H1 (cell line): ENCODE results near the gene PRKCA. TPM values are rescaled to one million over a fixed set of nuclear protein-coding genes. Genes with fewer than 3 reads are reported as not detected.

Experiments
- CTCF ChIA-PET: fragments of 300-600 bp; sonication (Branson Sonifier 250); formaldehyde crosslinking; loops from one replicate; lab custom pipeline; 2021; ENCODE audit not compliant: partially characterized antibody; lab: Charles Lee
- POLR2A ChIA-PET: fragments of 300-600 bp; sonication (Branson Sonifier 250); formaldehyde crosslinking; loops from one replicate; lab custom pipeline; 2021; ENCODE audit warnings: inconsistent platforms; ENCODE audit not compliant: partially characterized antibody; lab: Charles Lee
- DNase-seq, 2 experiments: peaks; one replicate each; pipeline versions ENCODE4 v3.0.0 to v3.0.0-alpha.2; 2010 to 2022; ENCODE audit warnings: low spot score in 2 of 2, low read depth in 1 of 2, mixed read lengths in 1 of 2
- FAIRE-seq: peaks from 2 replicates; lab custom pipeline; 2011; peaks lifted over from hg19 to GRCh38; lab: Jason Lieb, UNC
- H2AFZ ChIP-seq: 2 replicates; pipeline ENCODE4 v1.8.1; 2012; ENCODE audit warnings: low read length, inconsistent platforms
- H2AK5ac ChIP-seq: 2 replicates; pipeline ENCODE4 v1.6.1; 2013; ENCODE audit warnings: low read depth, low read length
- H2BK120ac ChIP-seq: replicated peaks from 2 replicates; pipeline ENCODE3; 2013; ENCODE audit warnings: low read depth, low read length, inconsistent platforms
- H2BK12ac ChIP-seq: 2 replicates; pipeline ENCODE4 v1.6.1; 2013; ENCODE audit warnings: low read depth, low read length
- H2BK15ac ChIP-seq: 2 replicates; pipeline ENCODE4 v1.6.1; 2013; ENCODE audit warnings: low read length
- H2BK20ac ChIP-seq: 2 replicates; pipeline ENCODE4 v1.6.1; 2013; ENCODE audit warnings: low read length
- H2BK5ac ChIP-seq: 2 replicates; pipeline ENCODE4 v1.6.1; 2013; ENCODE audit warnings: low read depth, low read length
- H3K14ac ChIP-seq: 2 replicates; pipeline ENCODE4 v1.6.1; 2013; ENCODE audit warnings: inconsistent platforms; ENCODE audit not compliant: insufficient read length
- H3K18ac ChIP-seq: 2 replicates; pipeline ENCODE4 v1.6.1; 2013; ENCODE audit warnings: low read length; ENCODE audit errors: extremely low read depth
- H3K23ac ChIP-seq: 2 replicates; pipeline ENCODE4 v1.6.1; 2013; ENCODE audit warnings: inconsistent platforms; ENCODE audit not compliant: insufficient read length
- H3K23me2 ChIP-seq: 2 replicates; pipeline ENCODE4 v1.6.1; 2013; ENCODE audit warnings: low read depth, low read length
- H3K27ac ChIP-seq: 2 replicates; pipeline ENCODE4 v1.6.1; 2011; ENCODE audit warnings: low read depth, low read length, inconsistent platforms
- H3K27me3 ChIP-seq, 4 experiments: replicated peaks in 1 of 4; 1 replicate in 1 of 4; 2 replicates in 3 of 4; pipeline versions ENCODE4 v1.6.1 to v1.8.1; 2011 to 2013; ENCODE audit warnings: low read length in 3 of 4, mild to moderate bottlenecking in 3 of 4, inconsistent platforms in 2 of 4, mixed read lengths in 2 of 4, moderate library complexity in 1 of 4; ENCODE audit not compliant: control insufficient read depth in 3 of 4, insufficient read depth in 3 of 4; ENCODE audit errors: extremely low read depth in 1 of 4
- H3K36me3 ChIP-seq, 4 experiments: 2 replicates each; pipeline versions ENCODE4 v1.6.1 to v1.8.1; 2011 to 2013; ENCODE audit warnings: mild to moderate bottlenecking in 4 of 4, low read length in 3 of 4, moderate library complexity in 2 of 4, control low read depth in 1 of 4, inconsistent platforms in 1 of 4; ENCODE audit not compliant: insufficient read depth in 4 of 4, control insufficient read depth in 2 of 4
- H3K4ac ChIP-seq: replicated peaks from 2 replicates; pipeline ENCODE3; 2013; ENCODE audit warnings: low read length, low read depth, mixed read lengths, inconsistent platforms; ENCODE audit not compliant: insufficient read length
- H3K4me1 ChIP-seq, 4 experiments: replicated peaks in 1 of 4; 1 replicate in 1 of 4; 2 replicates in 3 of 4; pipeline versions ENCODE4 v1.6.1 to v1.8.1; 2011 to 2013; ENCODE audit warnings: low read length in 3 of 4, inconsistent platforms in 2 of 4, mixed read lengths in 1 of 4; ENCODE audit not compliant: insufficient read depth in 4 of 4, control insufficient read depth in 3 of 4
- H3K4me2 ChIP-seq, 2 experiments: 2 replicates each; pipeline versions ENCODE4 v1.6.1 to v1.8.1; 2011 to 2013; ENCODE audit warnings: low read depth in 2 of 2, low read length in 2 of 2, control low read depth in 1 of 2, inconsistent platforms in 1 of 2, mild to moderate bottlenecking in 1 of 2; ENCODE audit not compliant: insufficient read depth in 1 of 2
- H3K4me3 ChIP-seq, 4 experiments: fragments of 200-600, 300-600 bp in 1 of 4; sonication (generic), shearing (Covaris generic), sonication (Bioruptor Twin) in 1 of 4; 2 replicates each; pipeline versions ENCODE4 v1.5.1 to v1.8.1; 2011 to 2016; ENCODE audit warnings: low read length in 4 of 4, low read depth in 3 of 4, control low read depth in 2 of 4, inconsistent platforms in 2 of 4, mild to moderate bottlenecking in 2 of 4, mixed read lengths in 1 of 4, moderate library complexity in 1 of 4; ENCODE audit not compliant: insufficient read depth in 2 of 4; ENCODE audit errors: extremely low read depth in 1 of 4
- H3K56ac ChIP-seq: replicated peaks from 2 replicates; pipeline ENCODE3; 2013; ENCODE audit warnings: low read depth, mild to moderate bottlenecking, mixed read lengths, low read length, inconsistent platforms; ENCODE audit not compliant: insufficient read length
- H3K79me1 ChIP-seq: 2 replicates; pipeline ENCODE4 v1.6.1; 2013; ENCODE audit warnings: low read depth, low read length, control low read depth
- H3K79me2 ChIP-seq, 2 experiments: 2 replicates each; pipeline versions ENCODE4 v1.6.1 to v1.8.1; 2012 to 2013; ENCODE audit warnings: low read length in 2 of 2, mild to moderate bottlenecking in 2 of 2, inconsistent platforms in 1 of 2; ENCODE audit not compliant: insufficient read depth in 2 of 2, control insufficient read depth in 1 of 2
- H3K9ac ChIP-seq, 4 experiments: replicated peaks in 1 of 4; 1 replicate in 1 of 4; 2 replicates in 3 of 4; pipeline versions ENCODE4 v1.6.1 to v1.8.1; 2011 to 2013; ENCODE audit warnings: low read depth in 3 of 4, low read length in 3 of 4, control low read depth in 2 of 4, mild to moderate bottlenecking in 2 of 4, moderate library complexity in 2 of 4, inconsistent platforms in 1 of 4; ENCODE audit errors: extremely low read depth in 1 of 4
- H3K9me3 ChIP-seq, 2 experiments: 2 replicates each; pipeline versions ENCODE4 v1.6.1 to v1.8.1; 2012 to 2013; ENCODE audit warnings: mild to moderate bottlenecking in 2 of 2, moderate library complexity in 2 of 2, control low read depth in 1 of 2, inconsistent platforms in 1 of 2, low read depth in 1 of 2, low read length in 1 of 2, mixed read lengths in 1 of 2; ENCODE audit not compliant: insufficient read depth in 2 of 2
- H4K20me1 ChIP-seq, 2 experiments: replicated peaks in 1 of 2; 2 replicates each; pipeline versions ENCODE3 to v1.8.1; 2011 to 2013; ENCODE audit warnings: inconsistent platforms in 2 of 2, low read length in 2 of 2, mild to moderate bottlenecking in 1 of 2; ENCODE audit not compliant: insufficient read depth in 2 of 2, control insufficient read depth in 1 of 2
- H4K5ac ChIP-seq: 2 replicates; pipeline ENCODE4 v1.6.1; 2013; ENCODE audit warnings: low read length, low read depth, mixed read lengths, inconsistent platforms; ENCODE audit not compliant: insufficient read length
- H4K8ac ChIP-seq: 2 replicates; pipeline ENCODE4 v1.8.0; 2013; ENCODE audit warnings: mild to moderate bottlenecking, moderate library complexity, low read length, inconsistent platforms; ENCODE audit not compliant: insufficient read depth; ENCODE audit errors: extremely low read depth
- H4K91ac ChIP-seq: replicated peaks from 2 replicates; pipeline ENCODE3; 2013; ENCODE audit warnings: low read length, mixed read lengths, inconsistent platforms; ENCODE audit not compliant: insufficient read length
- EP300 ChIP-seq, 2 experiments: IDR thresholded peaks; 1 replicate in 1 of 2; 2 replicates in 1 of 2; pipeline ENCODE4 v1.6.1; 2011 to 2012; ENCODE audit warnings: low read depth in 2 of 2, low read length in 2 of 2, mild to moderate bottlenecking in 2 of 2, borderline replicate concordance in 1 of 2, inconsistent platforms in 1 of 2, moderate library complexity in 1 of 2
- HDAC6 ChIP-seq: IDR thresholded peaks from one replicate; pipeline ENCODE4 v1.7.1; 2012; ENCODE audit warnings: low read depth, mild to moderate bottlenecking, inconsistent platforms, low read length, moderate library complexity
- NRF1 ChIP-seq: IDR thresholded peaks from 2 replicates; pipeline ENCODE4 v1.6.1; 2011; ENCODE audit warnings: mild to moderate bottlenecking, low read depth, low read length, improper control_type of control experiment
- RAD21 ChIP-seq, 2 experiments: IDR thresholded peaks in 1 of 2; conservative IDR thresholded peaks in 1 of 2; 2 replicates each; pipeline ENCODE4 v1.6.1; 2011; ENCODE audit warnings: low read depth in 2 of 2, low read length in 2 of 2, improper control_type of control experiment in 1 of 2, inconsistent platforms in 1 of 2, mild to moderate bottlenecking in 1 of 2, moderate library complexity in 1 of 2
- RNF2 ChIP-seq: fragments of 200-900, 300-1000 bp; sonication (generic); IDR thresholded peaks from 2 replicates; pipeline ENCODE4 v1.7.1; 2016; ENCODE audit warnings: borderline replicate concordance, low read depth, mild to moderate bottlenecking, antibody characterized with exemption, low read length; ENCODE audit not compliant: poor library complexity, severe bottlenecking; ENCODE audit errors: missing control alignments
- SIN3A ChIP-seq, 2 experiments: IDR thresholded peaks in 1 of 2; conservative IDR thresholded peaks in 1 of 2; 2 replicates each; pipeline ENCODE4 v1.6.1; 2011 to 2012; ENCODE audit warnings: low read length in 2 of 2, improper control_type of control experiment in 1 of 2, low read depth in 1 of 2, mild to moderate bottlenecking in 1 of 2
- YY1 ChIP-seq: IDR thresholded peaks from 2 replicates; pipeline ENCODE4 v1.6.1; 2011; ENCODE audit warnings: low read depth, mild to moderate bottlenecking, low read length
- WGBS, 2 experiments: shearing (Covaris generic) in 1 of 2; methylation state at CpG; one replicate each; pipeline versions ENCODE4 v1.1.6 to v1.1.7; 2013 to 2015; ENCODE audit warnings: low lambda C conversion rate in 2 of 2, mixed read lengths in 2 of 2, inconsistent platforms in 1 of 2, low coverage in 1 of 2, missing lambda C conversion rate in 1 of 2; ENCODE audit not compliant: insufficient replicate concordance in 2 of 2, insufficient coverage in 1 of 2, insufficient read length in 1 of 2; ENCODE audit errors: extremely low coverage in 1 of 2, missing lambda C conversion rate in 1 of 2; 5-methylcytosine and 5-hydroxymethylcytosine counted together
- polyA plus RNA-seq, 7 experiments: library from polyadenylated mRNA; depleted of rRNA in 3 of 7; stranded (reverse) in 5 of 7; unstranded in 2 of 7; fragments of >200 nt in 5 of 7; fragments of 200-250 nt in 2 of 7; gene quantifications; 1 replicate in 5 of 7; 2 replicates in 1 of 7; 4 replicates in 1 of 7; pipeline versions ENCODE4 v1.2.1 to v1.2.3, GENCODE V29; 2011 to 2013; ENCODE audit warnings: missing spikeins in 2 of 7, mixed read lengths in 2 of 7
- total RNA-seq: library from RNA; stranded (reverse); fragmentation: NEBNext Ultra II Directional; extraction: Animal tissue kit (Norgen Biotek cat#: 25700); gene quantifications from 2 replicates; pipeline ENCODE4 v1.2.1, GENCODE V29; 2021
- TF ChIP-seq, protein P1 (sequence below), 3 experiments: IDR thresholded peaks; 1 replicate in 2 of 3; 2 replicates in 1 of 3; pipeline versions ENCODE4 v1.5.1 to v1.6.1; 2011; ENCODE audit warnings: low read length in 3 of 3, mild to moderate bottlenecking in 3 of 3, inconsistent platforms in 2 of 3, low read depth in 1 of 3, moderate library complexity in 1 of 3; ENCODE audit not compliant: insufficient read depth in 1 of 3; ENCODE audit errors: control extremely low read depth in 1 of 3

The PRKCA gene
- total and polyA plus RNA-seq, 2 of the 8 experiments (the other 6 are each of a cell fraction or from before 2014, with no cell fraction given): 5.8 to 17.8 TPM

DNA sequence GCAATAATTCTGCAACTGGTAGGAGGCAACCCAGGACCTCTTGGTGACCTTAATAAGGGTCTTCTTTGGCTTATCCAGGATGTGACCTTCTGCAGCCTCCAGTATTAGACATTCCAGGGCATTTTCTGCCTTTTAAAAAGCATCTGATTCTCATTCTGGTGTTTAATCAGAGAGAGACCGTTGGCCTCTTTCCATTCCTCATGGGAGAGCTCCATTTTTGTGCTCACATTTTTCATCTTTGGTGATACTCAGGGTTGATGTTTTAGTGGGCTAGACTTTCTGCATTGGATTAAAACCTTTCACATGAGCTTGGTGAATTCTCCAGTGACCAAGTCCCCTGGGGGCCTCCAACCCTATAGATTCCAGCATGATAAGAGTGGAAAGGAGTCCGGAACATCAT, 382.3 kb downstream of the PRKCA start:
- Histone ChIP-seq H3K4me3 (no peak overlapping the region), H3K4me1 (peaks cover 0 to 3% (median 0%) of the 10 kb centered on the region in 4 experiments; a peak in 1 of 7 replicates), H4K20me1 (no peaks in the 10 kb centered on the region), H2BK120ac (no peak overlapping the region), H3K23ac (no peak overlapping the region), H3K9ac (no peak overlapping the region), H3K27ac (no peak overlapping the region), H2BK20ac (no peak overlapping the region), H4K5ac (no peak overlapping the region), H3K79me1 (no peaks in the 10 kb centered on the region), H3K4me2 (no peak overlapping the region), H2BK15ac (no peak overlapping the region), H3K18ac (no peak overlapping the region), H4K8ac (no peak overlapping the region), H3K4ac (no peak overlapping the region), H3K14ac (no peak overlapping the region), H3K9me3 (no peaks in the 10 kb centered on the region), H2BK5ac (no peak overlapping the region), H4K91ac (no peak overlapping the region), H3K56ac (no peak overlapping the region), H2BK12ac (no peak overlapping the region), H3K27me3 (no peaks in the 10 kb centered on the region), H2AK5ac (no peak overlapping the region), H3K36me3 (no peaks in the 10 kb centered on the region; a peak in 1 of 8 replicates), H2AFZ (no peak overlapping the region), H3K79me2 (no peaks in the 10 kb centered on the region), H3K23me2 (no peaks in the 10 kb centered on the region; the same call in 1 of the 2 replicates)
- TF ChIP-seq HDAC6 (no peak), NRF1 (no peak), SIN3A (conservative IDR thresholded peaks at IDR 0.05 in 1 of 2, IDR thresholded peaks at IDR 0.05 in 1 of 2; ENCODE audit: low read depth in 1 of 2, low read length in 2 of 2) (no peak), RAD21 (IDR thresholded peaks at IDR 0.05 in 1 of 2, conservative IDR thresholded peaks at IDR 0.05 in 1 of 2; ENCODE audit: low read depth in 2 of 2, low read length in 2 of 2) (no peak), RNF2 (no peak), YY1 (no peak), EP300 (IDR thresholded peaks at IDR 0.05; ENCODE audit: borderline replicate concordance in 1 of 2, low read depth in 2 of 2, low read length in 2 of 2) (no peak)
- TF ChIP-seq, protein P1, sequence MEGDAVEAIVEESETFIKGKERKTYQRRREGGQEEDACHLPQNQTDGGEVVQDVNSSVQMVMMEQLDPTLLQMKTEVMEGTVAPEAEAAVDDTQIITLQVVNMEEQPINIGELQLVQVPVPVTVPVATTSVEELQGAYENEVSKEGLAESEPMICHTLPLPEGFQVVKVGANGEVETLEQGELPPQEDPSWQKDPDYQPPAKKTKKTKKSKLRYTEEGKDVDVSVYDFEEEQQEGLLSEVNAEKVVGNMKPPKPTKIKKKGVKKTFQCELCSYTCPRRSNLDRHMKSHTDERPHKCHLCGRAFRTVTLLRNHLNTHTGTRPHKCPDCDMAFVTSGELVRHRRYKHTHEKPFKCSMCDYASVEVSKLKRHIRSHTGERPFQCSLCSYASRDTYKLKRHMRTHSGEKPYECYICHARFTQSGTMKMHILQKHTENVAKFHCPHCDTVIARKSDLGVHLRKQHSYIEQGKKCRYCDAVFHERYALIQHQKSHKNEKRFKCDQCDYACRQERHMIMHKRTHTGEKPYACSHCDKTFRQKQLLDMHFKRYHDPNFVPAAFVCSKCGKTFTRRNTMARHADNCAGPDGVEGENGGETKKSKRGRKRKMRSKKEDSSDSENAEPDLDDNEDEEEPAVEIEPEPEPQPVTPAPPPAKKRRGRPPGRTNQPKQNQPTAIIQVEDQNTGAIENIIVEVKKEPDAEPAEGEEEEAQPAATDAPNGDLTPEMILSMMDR (IDR thresholded peaks at IDR 0.05; ENCODE audit: control extremely low read depth in 1 of 3, insufficient read depth in 1 of 3, low read depth in 1 of 3, low read length in 3 of 3): no peak
- POLR2A ChIA-PET: no interaction called here
- DNase-seq (no peak), FAIRE-seq (no peak)
- CTCF ChIA-PET: interaction anchor here (2.4 kb wide), 1 partner anchor 484 kb away, joined by 6 read pairs; no protein-coding TSS in a partner anchor
- 80% methylated on average over 2 of the region's 2 CpGs; no CpG with 5 or more reads in 1 of the 2 experiments for WGBS, 2 experiments
